Erythroblast (primary cell): ENCODE results near the gene TRIM26.
"Not testable (repeated sequence)": the region's sequence is repeated elsewhere in the genome, so short reads cannot be mapped to it uniquely, and the experiment has no call there.

ENCODE experiments used
- GATA1 ChIP-seq: IDR thresholded peaks from 2 replicates; pipeline ENCODE4 v1.6.1; 2011; ENCODE audit warnings: low read depth, mild to moderate bottlenecking, control low read depth, low read length, moderate library complexity
- POLR2A ChIP-seq: IDR thresholded peaks from 2 replicates; pipeline ENCODE4 v1.6.1; 2011; ENCODE audit warnings: mild to moderate bottlenecking, low read length

- not testable (repeated sequence) for TF ChIP-seq POLR2A, GATA1
Observed at GRCh38 chr6:30221395-30221794, 8.2 kb upstream of the TRIM26 start.
